HG03442 (cell line): ENCODE measurements around the gene ALAS1.
"Not testable (repeated sequence)": the region's sequence is repeated elsewhere in the genome, so short reads cannot be mapped to it uniquely, and the experiment has no call there.

ENCODE experiments used
- ATAC-seq: cut with Tn5 transposase; IDR thresholded peaks from one replicate; pipeline ENCODE4 v1.9.1; 2021; ENCODE audit warnings: mild to moderate bottlenecking, moderate library complexity; ENCODE audit not compliant: unreplicated experiment

Gene ALAS1

GRCh38 chr3:52197842-52198625 is at the start of gene ALAS1:
TSS of gene ALAS1 (plus strand) at chr3:52198160. CDS start at chr3:52199242, 1,082 bp downstream.
- ATAC-seq: peak; percentile 76

GRCh38 chr3:52149021-52149420 is 48.9 kb upstream of the ALAS1 start:
- ATAC-seq: no peak

- ATAC-seq: no peak
Measured at GRCh38 chr3:52149726-52150125, 48.2 kb upstream of the ALAS1 start.

GRCh38 chr3:52150357-52150756 is 47.6 kb upstream of the ALAS1 start:
- no peak for ATAC-seq

- ATAC-seq: no peak
Measured at GRCh38 chr3:52150860-52151259, 47.1 kb upstream of the ALAS1 start.

- not testable (repeated sequence) for ATAC-seq
Measured at GRCh38 chr3:52151991-52152390, 46.0 kb upstream of the ALAS1 start.

GRCh38 chr3:52153389-52154096 is 44.4 kb upstream of the ALAS1 start:
- peak; percentile 5 for ATAC-seq

- ATAC-seq: peak; percentile 82
Measured at GRCh38 chr3:52154135-52155094, 43.5 kb upstream of the ALAS1 start, which contains the start of gene POC1A. TSS of gene POC1A (minus strand) at chr3:52154423. CDS start at chr3:52154372, 51 bp downstream.

GRCh38 chr3:52155912-52156311 is 42.0 kb upstream of the ALAS1 start:
- ATAC-seq: no peak

GRCh38 chr3:52159503-52159902 is 38.5 kb upstream of the ALAS1 start:
- no peak for ATAC-seq

- ATAC-seq: no peak
Measured at GRCh38 chr3:52162250-52162872, 35.6 kb upstream of the ALAS1 start.

- ATAC-seq: no peak
Measured at GRCh38 chr3:52167240-52167639, 30.7 kb upstream of the ALAS1 start.

GRCh38 chr3:52170217-52170616 is 27.7 kb upstream of the ALAS1 start:
- not testable (repeated sequence) for ATAC-seq

GRCh38 chr3:52171514-52172261 is 26.3 kb upstream of the ALAS1 start:
- no peak for ATAC-seq

- ATAC-seq: no peak
Measured at GRCh38 chr3:52172262-52172757, 25.6 kb upstream of the ALAS1 start.

GRCh38 chr3:52173101-52173500 is 24.9 kb upstream of the ALAS1 start:
- no peak for ATAC-seq

GRCh38 chr3:52174896-52175295 is 23.1 kb upstream of the ALAS1 start:
- ATAC-seq: no peak

- ATAC-seq: no peak
Measured at GRCh38 chr3:52175416-52176179, 22.4 kb upstream of the ALAS1 start.
